Stimulated activated CD8-positive, alpha-beta memory T cell treated with anti-CD3 and anti-CD28 coated beads, Interleukin-4, amount 100 ng/mL, for 24 hours (primary cell): ENCODE measurements around the gene COG3.

Source experiments
- DNase-seq: peaks from one replicate; pipeline ENCODE4 v3.0.0-alpha.2; 2020; ENCODE audit warnings: low read depth

COG3 gene

DNA sequence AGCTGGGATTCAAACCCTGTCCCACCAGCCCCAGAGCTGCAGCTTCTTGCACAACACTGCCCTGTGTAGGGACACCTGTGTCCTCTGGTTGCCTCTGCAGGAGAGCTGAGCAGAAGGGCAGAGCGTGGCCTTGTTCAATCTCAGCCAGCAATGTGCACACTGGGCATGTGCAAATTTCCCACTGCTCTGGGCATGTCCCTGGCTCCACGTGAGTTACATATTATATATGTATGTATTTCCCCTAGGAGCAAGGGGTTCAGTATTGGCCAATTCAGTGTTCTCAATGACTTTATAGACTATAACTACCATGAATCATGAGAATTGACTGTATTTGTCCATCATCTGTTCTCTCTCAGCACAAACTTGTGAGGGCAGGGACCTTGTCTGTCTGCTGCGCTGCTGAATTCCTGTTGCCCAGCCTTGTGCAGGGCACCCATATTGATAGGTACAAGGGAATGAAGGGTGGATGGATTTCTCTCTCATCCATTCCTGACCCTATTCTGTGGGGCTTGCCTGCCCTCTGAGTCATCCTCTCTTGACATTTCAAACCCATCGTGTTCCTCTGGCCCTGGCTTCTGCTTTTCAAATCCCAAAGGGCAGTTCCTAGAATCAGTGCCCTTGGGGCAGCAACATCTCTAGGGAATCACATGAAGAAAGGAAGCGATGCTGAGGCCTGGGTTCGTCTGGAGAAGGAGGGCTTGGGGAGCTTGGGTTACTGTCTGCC lies 81.1 kb downstream of the COG3 start:
- DNase-seq = no peak

- no peak for DNase-seq
These were observed 81.6 kb downstream of the COG3 start for GRCh38 chr13:45546410-45546765.

DNA sequence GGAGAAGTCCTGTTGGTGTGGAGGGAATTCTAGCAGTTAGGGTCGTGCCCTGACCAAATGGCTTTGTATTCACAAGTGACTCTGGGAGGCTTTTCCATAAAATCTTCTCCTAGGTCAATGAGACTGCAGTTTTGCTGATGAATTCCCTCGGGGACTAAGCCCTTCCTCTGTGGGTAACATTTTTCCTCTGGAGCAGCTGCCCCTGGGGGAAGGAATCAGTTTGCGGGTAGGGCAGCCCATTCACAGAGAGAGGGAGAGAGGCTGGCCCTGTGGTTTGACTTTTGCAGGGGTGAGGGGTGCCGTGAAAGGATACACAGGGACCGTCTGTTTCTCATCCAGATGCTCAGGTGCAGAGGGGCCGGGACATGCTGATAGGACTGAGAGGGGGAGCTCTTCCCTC lies 83.5 kb downstream of the COG3 start:
- DNase-seq = no peak

- DNase-seq = no peak
These were observed 89.9 kb downstream of the COG3 start for GRCh38 chr13:45554604-45555109.

- DNase-seq = no peak
These were observed 99.5 kb downstream of the COG3 start for GRCh38 chr13:45564133-45564776.

DNA sequence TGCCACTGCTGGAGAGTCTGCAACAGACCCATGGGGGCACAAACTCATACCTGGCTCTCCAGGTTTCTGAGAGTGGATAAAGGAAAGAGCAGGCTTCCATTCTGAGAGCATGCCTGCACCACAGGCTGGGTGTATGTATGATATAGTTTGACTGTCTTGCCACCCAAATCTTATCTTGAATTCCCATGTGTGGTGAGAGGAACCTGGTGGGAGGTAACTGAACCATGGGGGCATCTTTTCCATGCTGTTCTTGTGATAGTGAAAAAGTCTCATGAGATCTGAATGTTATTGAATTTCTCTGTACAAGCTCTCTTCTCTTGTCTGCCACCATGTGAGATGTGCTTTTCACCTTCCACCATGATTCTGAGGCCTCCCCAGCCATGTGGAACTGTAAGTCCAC lies 100.6 kb downstream of the COG3 start:
- DNase-seq = no peak

- no peak for DNase-seq
These were observed 110.5 kb downstream of the COG3 start for GRCh38 chr13:45575146-45575829.

DNA sequence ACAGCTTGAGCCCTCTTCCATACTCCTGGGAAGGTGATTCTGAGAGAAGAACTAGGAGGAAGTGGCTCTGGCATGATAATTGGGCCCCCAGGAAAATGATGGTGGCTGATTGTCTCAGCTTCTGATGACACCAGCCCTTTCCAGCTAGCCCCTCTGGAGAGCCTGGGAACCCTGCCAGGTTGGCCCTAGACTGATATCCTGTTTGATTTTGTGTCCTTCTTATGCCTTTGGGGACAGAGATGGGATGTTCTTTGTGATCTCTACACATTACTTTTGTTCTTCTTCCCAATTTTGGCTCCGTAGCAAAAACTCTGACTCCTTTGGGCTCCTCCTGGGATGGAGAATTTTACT lies 111.1 kb downstream of the COG3 start:
- no peak for DNase-seq

DNA sequence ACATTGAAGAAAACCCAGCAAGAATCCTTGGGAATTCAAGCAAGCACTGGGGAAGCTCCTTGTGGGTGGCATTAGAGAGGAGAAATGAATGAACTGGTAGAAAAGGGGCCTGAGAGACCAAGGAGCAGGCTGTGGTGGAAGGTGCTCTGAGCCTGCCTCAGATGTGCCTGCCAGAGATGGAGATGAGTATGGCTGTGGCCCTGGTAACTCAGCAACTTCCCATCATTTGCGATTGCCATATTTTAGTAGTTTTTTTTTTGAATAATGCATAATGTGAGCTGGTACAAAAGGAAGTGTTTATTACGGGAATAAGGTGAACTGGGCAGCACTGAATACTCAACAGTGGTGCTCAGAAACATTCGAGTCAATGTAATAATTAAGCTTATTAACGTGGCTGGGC lies 111.7 kb downstream of the COG3 start:
- no peak for DNase-seq

DNA sequence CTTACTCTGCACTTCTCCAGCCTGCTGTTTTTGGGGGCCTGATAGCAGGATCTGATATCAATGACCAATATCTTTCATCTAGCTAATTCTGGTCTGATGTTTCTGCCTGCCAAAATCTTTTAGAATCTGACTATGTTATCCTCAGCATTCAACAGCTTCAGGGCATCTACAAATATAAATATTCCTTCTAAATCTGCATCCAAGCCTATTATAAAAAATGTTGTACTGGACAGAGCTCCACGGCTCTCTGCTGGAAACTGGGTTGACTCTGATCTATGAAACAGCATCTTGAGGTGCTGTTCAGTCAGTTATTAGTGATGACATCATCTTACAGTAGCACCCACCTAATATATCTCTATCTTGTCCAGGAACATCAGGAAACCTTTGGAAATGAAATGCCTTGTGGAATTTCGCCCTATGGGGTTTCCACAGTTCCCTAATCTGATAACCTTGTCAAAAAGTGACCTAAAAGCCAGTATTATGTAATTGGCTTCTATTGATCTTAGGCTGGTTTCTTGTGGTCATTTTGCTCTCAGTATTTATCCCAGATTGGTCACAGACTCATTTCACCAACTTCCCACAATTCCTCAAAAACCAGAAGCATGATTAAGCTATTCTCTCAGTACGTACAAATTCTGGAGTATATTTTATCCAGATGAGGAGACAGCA lies 117.8 kb downstream of the COG3 start:
- DNase-seq = no peak

GRCh38 chr13:45584816-45585215 lies 120.1 kb downstream of the COG3 start:
- DNase-seq = no peak
